Measurements from ENCODE around the gene NIPAL4. TPM values are rescaled to one million over a fixed set of nuclear protein-coding genes. Genes with fewer than 3 reads are reported as not detected.
"Not testable (repeated sequence)": the region's sequence is repeated elsewhere in the genome, so short reads cannot be mapped to it uniquely, and the experiment has no call there.

Gene NIPAL4
- total RNA-seq (under 1 TPM in 1 of 10 donors, not detected in 9; 0.09 TPM), polyA plus RNA-seq (under 1 TPM in 1 of 2 donors, not detected in 1; 0.20 TPM)
- long read RNA-seq, donor 1: 0 reads
- long read RNA-seq, donor 2: 0 reads
- long read RNA-seq, donor 3: 0 reads

GRCh38 chr5:157459715-157460599 is at the start of gene NIPAL4:
TSS of gene NIPAL4 (plus strand) at chr5:157460213. CDS start at chr5:157460321, 108 bp downstream.
- Histone ChIP-seq H3K27me3 (peaks cover 0 to 35% (median 21%) of the 10 kb centered on the region in 7 donors), H3K4me1 (peaks cover 4 to 24% (median 12%) of the 10 kb centered on the region in 9 donors), H3K27ac (no peak within 1 kb of the TSS), H3K4me3 (peak within 1 kb of the TSS; percentile 21 to 58 (median 46)), H3K36me3 (no peaks in the 10 kb centered on the region), H3K9me3 (no peaks in the 10 kb centered on the region)
- DNase-seq (no peak), ATAC-seq (peak in 7 of 8 donors; percentile 24 to 63 (median 39))
- WGBS, 2 donors: 4 to 5% methylated on average over 54 of the region's 54 CpGs
- intact Hi-C loops (cut with DNase I): loop anchor here in 1 of 10 donors (5.0 kb wide), 1 partner anchor 1273 kb away; no protein-coding TSS in a partner anchor
- TF ChIP-seq CTCF (IDR thresholded peaks at IDR 0.05): no peak

GRCh38 chr5:157415838-157416237 is 44.2 kb upstream of the NIPAL4 start:
- no peak overlapping the region for H3K27ac ChIP-seq
- H3K4me1 ChIP-seq: no peaks in the 10 kb centered on the region
- peaks cover 0 to 13% (median 0%) of the 10 kb centered on the region in 11 donors for H3K9me3 ChIP-seq
- no peak for TF ChIP-seq CTCF (IDR thresholded peaks at IDR 0.05)
- ATAC-seq: no peak
- H3K36me3 ChIP-seq: no peaks in the 10 kb centered on the region
- no peaks in the 10 kb centered on the region for H3K27me3 ChIP-seq
- no peak for DNase-seq
- no peak overlapping the region for H3K4me3 ChIP-seq
- intact Hi-C loops (cut with DNase I): no loop called here

GRCh38 chr5:157419521-157419920 is 40.5 kb upstream of the NIPAL4 start:
- not testable (repeated sequence) for H3K27ac ChIP-seq

GRCh38 chr5:157429920-157430319 is 30.1 kb upstream of the NIPAL4 start:
- ATAC-seq, H3K27me3 ChIP-seq, H3K27ac ChIP-seq, H3K4me3 ChIP-seq, DNase-seq, H3K4me1 ChIP-seq, H3K36me3 ChIP-seq: not testable (repeated sequence)
- intact Hi-C loops (cut with DNase I): loop anchor here in 9 of 10 donors (2.0 to 5.0 kb wide), 4 partner anchors 42 to 289 kb away; no protein-coding TSS in a partner anchor
- peaks cover 0 to 10% (median 0%) of the 10 kb centered on the region in 11 donors for H3K9me3 ChIP-seq
- WGBS, 2 donors: 95% methylated on average over 5 of the region's 5 CpGs

More at GRCh38 chr5:157419521-157419920, 40.5 kb upstream of the NIPAL4 start:
- H3K9me3 ChIP-seq: peaks cover 0 to 17% (median under 1%) of the 10 kb centered on the region in 11 donors
- H3K27me3 ChIP-seq; intact Hi-C loops (cut with DNase I); H3K4me3 ChIP-seq; H3K4me1 ChIP-seq; DNase-seq; H3K36me3 ChIP-seq; ATAC-seq: not testable (repeated sequence)
- WGBS, 2 donors: 98% methylated on average over 16 to 30 of the region's 30 CpGs

GRCh38 chr5:157431544-157432200 is 28.3 kb upstream of the NIPAL4 start:
- Histone ChIP-seq H3K4me3 (no peak overlapping the region), H3K9me3 (peaks cover 0 to 9% (median 0%) of the 10 kb centered on the region in 11 donors), H3K27me3 (no peaks in the 10 kb centered on the region), H3K27ac (no peak overlapping the region), H3K4me1 (peaks cover 0 to 6% (median 0%) of the 10 kb centered on the region in 9 donors), H3K36me3 (no peaks in the 10 kb centered on the region)
- DNase-seq (peak in 1 of 2 donors; percentile 45), ATAC-seq (peak in 7 of 8 donors; percentile 70 to 88 (median 82))
- intact Hi-C loops (cut with DNase I): loop anchor here (1.0 to 5.0 kb wide), 7 partner anchors 41 to 287 kb away; no protein-coding TSS in a partner anchor
- peak; percentile 33 to 74 (median 60) for TF ChIP-seq CTCF (IDR thresholded peaks at IDR 0.05)
- 32 to 42% methylated on average over 4 of the region's 4 CpGs for WGBS, 2 donors

Data from heart right ventricle (tissue), 16 donors.